Fibroblast of lung (primary cell): ENCODE data around the gene HERC3.

ENCODE experiments used
- EZH2 ChIP-seq: IDR thresholded peaks from 2 replicates; pipeline ENCODE4 v1.5.1; 2012; ENCODE audit warnings: low read length, control low read depth, mild to moderate bottlenecking; ENCODE audit errors: missing control alignments
- TF ChIP-seq, protein P1 (sequence below), 2 donors: IDR thresholded peaks in 1 of 2; conservative IDR thresholded peaks in 1 of 2; 1 replicate in 1 of 2; 2 replicates in 1 of 2; pipeline ENCODE4 v1.5.1; 2011 to 2012; ENCODE audit warnings: low read length in 2 of 2, control low read depth in 1 of 2, inconsistent platforms in 1 of 2, low read depth in 1 of 2, mild to moderate bottlenecking in 1 of 2

DNA sequence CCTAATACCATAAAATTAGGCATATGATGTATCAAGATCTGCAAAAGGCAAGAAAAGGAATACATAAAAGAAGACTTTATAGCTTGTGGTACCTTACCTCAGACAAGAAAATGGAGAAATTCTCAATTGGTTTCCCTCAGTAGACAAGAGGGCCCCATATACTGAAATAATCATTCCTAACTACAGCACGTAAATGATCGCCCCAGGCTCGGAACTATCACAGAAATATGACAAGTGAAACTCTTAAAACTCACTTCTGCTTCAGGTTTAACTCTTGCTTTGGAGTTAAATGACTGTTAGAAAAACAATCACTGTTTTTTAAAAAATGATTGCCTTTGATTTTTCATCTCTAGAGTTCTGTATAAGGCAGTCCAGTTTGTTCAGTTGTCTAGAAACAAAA lies 144.0 kb downstream of the HERC3 start:
- TF ChIP-seq EZH2 = no peak
- TF ChIP-seq, protein P1, sequence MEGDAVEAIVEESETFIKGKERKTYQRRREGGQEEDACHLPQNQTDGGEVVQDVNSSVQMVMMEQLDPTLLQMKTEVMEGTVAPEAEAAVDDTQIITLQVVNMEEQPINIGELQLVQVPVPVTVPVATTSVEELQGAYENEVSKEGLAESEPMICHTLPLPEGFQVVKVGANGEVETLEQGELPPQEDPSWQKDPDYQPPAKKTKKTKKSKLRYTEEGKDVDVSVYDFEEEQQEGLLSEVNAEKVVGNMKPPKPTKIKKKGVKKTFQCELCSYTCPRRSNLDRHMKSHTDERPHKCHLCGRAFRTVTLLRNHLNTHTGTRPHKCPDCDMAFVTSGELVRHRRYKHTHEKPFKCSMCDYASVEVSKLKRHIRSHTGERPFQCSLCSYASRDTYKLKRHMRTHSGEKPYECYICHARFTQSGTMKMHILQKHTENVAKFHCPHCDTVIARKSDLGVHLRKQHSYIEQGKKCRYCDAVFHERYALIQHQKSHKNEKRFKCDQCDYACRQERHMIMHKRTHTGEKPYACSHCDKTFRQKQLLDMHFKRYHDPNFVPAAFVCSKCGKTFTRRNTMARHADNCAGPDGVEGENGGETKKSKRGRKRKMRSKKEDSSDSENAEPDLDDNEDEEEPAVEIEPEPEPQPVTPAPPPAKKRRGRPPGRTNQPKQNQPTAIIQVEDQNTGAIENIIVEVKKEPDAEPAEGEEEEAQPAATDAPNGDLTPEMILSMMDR (conservative IDR thresholded peaks at IDR 0.05 in 1 of 2, IDR thresholded peaks at IDR 0.05 in 1 of 2; ENCODE audit: low read depth in 1 of 2, low read length in 2 of 2) = no peak
